ENCODE results near the gene PFDN6. TPM values are rescaled to one million over a fixed set of nuclear protein-coding genes. Genes with fewer than 3 reads are reported as not detected.

The PFDN6 gene
- total and polyA plus RNA-seq, 2 of the 13 experiments (the other 11 are each of a cell fraction or from before 2014, with no cell fraction given) = 75.5 to 87.0 TPM

DNA sequence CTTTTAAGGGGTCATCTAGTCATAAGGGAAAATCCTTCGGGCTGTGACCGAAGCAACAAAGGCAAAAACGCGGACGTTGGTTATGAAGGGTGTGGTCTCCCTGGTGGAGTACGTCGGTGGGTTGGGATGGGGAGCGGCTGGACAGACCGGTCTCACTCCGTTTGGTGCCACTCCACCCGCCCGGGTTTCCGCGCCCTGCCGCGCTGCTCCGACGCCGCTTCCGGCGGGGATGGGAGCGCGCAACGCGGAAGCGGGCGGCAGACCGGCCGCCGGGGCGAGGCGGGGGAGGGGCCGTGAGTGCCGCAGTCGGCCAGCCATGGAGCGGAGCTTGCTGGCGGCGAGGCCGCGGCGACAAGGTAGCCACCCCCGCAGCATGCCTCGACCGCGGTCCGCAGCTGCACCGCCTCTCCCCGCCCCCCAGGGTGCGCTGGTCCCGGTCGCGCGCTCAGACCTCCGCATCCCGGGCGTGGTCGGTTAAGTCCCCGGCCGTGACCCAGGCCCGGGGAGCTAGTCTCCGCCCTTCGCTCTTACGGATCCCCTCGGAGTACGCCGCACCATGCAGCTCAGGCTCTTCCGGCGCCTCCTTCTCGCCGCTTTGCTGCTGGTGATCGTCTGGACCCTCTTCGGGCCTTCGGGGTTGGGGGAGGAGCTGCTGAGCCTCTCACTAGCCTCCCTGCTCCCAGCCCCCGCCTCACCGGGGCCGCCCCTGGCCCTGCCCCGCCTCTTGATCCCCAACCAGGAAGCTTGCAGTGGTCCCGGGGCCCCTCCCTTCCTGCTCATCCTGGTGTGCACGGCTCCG lies 12.3 kb upstream of the PFDN6 start, which contains the start of gene B3GALT4 (continued):
- TF ChIP-seq, protein P1, sequence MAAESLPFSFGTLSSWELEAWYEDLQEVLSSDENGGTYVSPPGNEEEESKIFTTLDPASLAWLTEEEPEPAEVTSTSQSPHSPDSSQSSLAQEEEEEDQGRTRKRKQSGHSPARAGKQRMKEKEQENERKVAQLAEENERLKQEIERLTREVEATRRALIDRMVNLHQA (CRISPR knock-in tag; IDR thresholded peaks at IDR 0.05) = no peak
- TF ChIP-seq KAT8 (CRISPR knock-in tag; IDR thresholded peaks at IDR 0.05) (no peak), SAP130 (CRISPR knock-in tag; IDR thresholded peaks at IDR 0.05; ENCODE audit: low read depth) (no peak), SSRP1 (CRISPR knock-in tag; IDR thresholded peaks at IDR 0.05) (peak; percentile 27), ZNF468 (CRISPR knock-in tag; IDR thresholded peaks at IDR 0.05) (no peak), HNF4G (IDR thresholded peaks at IDR 0.05; ENCODE audit: borderline replicate concordance, low read depth, low read length) (no peak), HNF4G (CRISPR knock-in tag; IDR thresholded peaks at IDR 0.05; ENCODE audit: borderline replicate concordance, low read depth) (no peak), ATM (IDR thresholded peaks at IDR 0.05; ENCODE audit: borderline replicate concordance) (no peak), ATAD3A (CRISPR knock-in tag; IDR thresholded peaks at IDR 0.05) (no peak), RBM22 (optimal IDR thresholded peaks at IDR 0.05; ENCODE audit: low read length) (peak; percentile 93), ZNF558 (CRISPR knock-in tag; IDR thresholded peaks at IDR 0.05; ENCODE audit: borderline replicate concordance) (no peak), STAG1 (CRISPR knock-in tag; IDR thresholded peaks at IDR 0.05) (no peak), ZNF678 (CRISPR knock-in tag; IDR thresholded peaks at IDR 0.05) (no peak), PCBP1 (IDR thresholded peaks at IDR 0.05; ENCODE audit: borderline replicate concordance, low read depth, low read length) (no peak; the same call in 1 of the 2 replicates), NR2F2 (IDR thresholded peaks at IDR 0.05; ENCODE audit: borderline replicate concordance, low read depth) (no peak), ZFAT (CRISPR knock-in tag; conservative IDR thresholded peaks at IDR 0.05) (no peak), ZNF17 (CRISPR knock-in tag; IDR thresholded peaks at IDR 0.05) (no peak), ZNF746 (CRISPR knock-in tag; IDR thresholded peaks at IDR 0.05) (no peak), ZNF451 (CRISPR knock-in tag; IDR thresholded peaks at IDR 0.05) (no peak), ESRRA (CRISPR knock-in tag; IDR thresholded peaks at IDR 0.05; ENCODE audit: low read depth) (no peak), XRCC5 (optimal IDR thresholded peaks at IDR 0.05; ENCODE audit: low read length) (no peak), HMG20B (CRISPR knock-in tag; conservative IDR thresholded peaks at IDR 0.05) (no peak)
- TF ChIP-seq, protein P2, sequence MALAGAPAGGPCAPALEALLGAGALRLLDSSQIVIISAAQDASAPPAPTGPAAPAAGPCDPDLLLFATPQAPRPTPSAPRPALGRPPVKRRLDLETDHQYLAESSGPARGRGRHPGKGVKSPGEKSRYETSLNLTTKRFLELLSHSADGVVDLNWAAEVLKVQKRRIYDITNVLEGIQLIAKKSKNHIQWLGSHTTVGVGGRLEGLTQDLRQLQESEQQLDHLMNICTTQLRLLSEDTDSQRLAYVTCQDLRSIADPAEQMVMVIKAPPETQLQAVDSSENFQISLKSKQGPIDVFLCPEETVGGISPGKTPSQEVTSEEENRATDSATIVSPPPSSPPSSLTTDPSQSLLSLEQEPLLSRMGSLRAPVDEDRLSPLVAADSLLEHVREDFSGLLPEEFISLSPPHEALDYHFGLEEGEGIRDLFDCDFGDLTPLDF (CRISPR knock-in tag; IDR thresholded peaks at IDR 0.05) = no peak
- TF ChIP-seq, protein P3, sequence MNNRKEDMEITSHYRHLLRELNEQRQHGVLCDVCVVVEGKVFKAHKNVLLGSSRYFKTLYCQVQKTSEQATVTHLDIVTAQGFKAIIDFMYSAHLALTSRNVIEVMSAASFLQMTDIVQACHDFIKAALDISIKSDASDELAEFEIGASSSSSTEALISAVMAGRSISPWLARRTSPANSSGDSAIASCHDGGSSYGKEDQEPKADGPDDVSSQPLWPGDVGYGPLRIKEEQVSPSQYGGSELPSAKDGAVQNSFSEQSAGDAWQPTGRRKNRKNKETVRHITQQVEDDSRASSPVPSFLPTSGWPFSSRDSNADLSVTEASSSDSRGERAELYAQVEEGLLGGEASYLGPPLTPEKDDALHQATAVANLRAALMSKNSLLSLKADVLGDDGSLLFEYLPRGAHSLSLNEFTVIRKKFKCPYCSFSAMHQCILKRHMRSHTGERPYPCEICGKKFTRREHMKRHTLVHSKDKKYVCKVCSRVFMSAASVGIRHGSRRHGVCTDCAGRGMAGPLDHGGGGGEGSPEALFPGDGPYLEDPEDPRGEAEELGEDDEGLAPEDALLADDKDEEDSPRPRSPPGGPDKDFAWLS (CRISPR knock-in tag; IDR thresholded peaks at IDR 0.05; ENCODE audit: borderline replicate concordance) = no peak
- TF ChIP-seq, protein P4, sequence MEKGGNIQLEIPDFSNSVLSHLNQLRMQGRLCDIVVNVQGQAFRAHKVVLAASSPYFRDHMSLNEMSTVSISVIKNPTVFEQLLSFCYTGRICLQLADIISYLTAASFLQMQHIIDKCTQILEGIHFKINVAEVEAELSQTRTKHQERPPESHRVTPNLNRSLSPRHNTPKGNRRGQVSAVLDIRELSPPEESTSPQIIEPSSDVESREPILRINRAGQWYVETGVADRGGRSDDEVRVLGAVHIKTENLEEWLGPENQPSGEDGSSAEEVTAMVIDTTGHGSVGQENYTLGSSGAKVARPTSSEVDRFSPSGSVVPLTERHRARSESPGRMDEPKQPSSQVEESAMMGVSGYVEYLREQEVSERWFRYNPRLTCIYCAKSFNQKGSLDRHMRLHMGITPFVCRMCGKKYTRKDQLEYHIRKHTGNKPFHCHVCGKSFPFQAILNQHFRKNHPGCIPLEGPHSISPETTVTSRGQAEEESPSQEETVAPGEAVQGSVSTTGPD (CRISPR knock-in tag; IDR thresholded peaks at IDR 0.05) = no peak
- TF ChIP-seq, protein P5, sequence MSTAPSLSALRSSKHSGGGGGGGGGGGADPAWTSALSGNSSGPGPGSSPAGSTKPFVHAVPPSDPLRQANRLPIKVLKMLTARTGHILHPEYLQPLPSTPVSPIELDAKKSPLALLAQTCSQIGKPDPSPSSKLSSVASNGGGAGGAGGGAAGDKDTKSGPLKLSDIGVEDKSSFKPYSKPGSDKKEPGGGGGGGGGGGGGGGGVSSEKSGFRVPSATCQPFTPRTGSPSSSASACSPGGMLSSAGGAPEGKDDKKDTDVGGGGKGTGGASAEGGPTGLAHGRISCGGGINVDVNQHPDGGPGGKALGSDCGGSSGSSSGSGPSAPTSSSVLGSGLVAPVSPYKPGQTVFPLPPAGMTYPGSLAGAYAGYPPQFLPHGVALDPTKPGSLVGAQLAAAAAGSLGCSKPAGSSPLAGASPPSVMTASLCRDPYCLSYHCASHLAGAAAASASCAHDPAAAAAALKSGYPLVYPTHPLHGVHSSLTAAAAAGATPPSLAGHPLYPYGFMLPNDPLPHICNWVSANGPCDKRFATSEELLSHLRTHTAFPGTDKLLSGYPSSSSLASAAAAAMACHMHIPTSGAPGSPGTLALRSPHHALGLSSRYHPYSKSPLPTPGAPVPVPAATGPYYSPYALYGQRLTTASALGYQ (CRISPR knock-in tag; IDR thresholded peaks at IDR 0.05) = no peak
